ENCODE measurements around the gene CRYBA2.

The CRYBA2 gene

DNA sequence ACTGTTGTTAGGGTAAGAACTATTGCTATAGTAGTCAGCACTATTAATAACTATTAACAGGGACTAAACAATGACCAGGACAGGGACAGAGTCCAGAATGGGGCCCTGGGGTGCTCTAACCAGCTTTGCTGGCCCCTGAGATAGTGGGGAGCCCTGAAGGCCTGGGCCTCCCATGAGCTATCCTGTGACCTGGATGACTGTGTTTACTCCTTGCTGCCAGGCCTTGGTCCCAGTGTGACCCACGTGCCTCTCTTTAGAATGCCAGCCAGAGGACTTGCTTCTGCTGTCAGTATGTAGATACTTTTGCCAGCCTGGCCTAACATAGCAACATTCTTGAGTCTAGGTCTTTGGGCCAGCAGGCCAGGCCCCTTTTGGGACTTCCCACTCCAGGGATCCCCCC, 22.3 kb downstream of the CRYBA2 start:
- no peaks in the 10 kb centered on the region for H3K36me3 ChIP-seq (ENCODE audit: low read length)
- no peak overlapping the region for H2AFZ ChIP-seq (ENCODE audit: low read depth, low read length, severe bottlenecking)
- no peaks in the 10 kb centered on the region for H3F3A ChIP-seq (ENCODE audit: insufficient read depth)
- TF ChIP-seq, protein P1, sequence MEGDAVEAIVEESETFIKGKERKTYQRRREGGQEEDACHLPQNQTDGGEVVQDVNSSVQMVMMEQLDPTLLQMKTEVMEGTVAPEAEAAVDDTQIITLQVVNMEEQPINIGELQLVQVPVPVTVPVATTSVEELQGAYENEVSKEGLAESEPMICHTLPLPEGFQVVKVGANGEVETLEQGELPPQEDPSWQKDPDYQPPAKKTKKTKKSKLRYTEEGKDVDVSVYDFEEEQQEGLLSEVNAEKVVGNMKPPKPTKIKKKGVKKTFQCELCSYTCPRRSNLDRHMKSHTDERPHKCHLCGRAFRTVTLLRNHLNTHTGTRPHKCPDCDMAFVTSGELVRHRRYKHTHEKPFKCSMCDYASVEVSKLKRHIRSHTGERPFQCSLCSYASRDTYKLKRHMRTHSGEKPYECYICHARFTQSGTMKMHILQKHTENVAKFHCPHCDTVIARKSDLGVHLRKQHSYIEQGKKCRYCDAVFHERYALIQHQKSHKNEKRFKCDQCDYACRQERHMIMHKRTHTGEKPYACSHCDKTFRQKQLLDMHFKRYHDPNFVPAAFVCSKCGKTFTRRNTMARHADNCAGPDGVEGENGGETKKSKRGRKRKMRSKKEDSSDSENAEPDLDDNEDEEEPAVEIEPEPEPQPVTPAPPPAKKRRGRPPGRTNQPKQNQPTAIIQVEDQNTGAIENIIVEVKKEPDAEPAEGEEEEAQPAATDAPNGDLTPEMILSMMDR (IDR thresholded peaks at IDR 0.05; ENCODE audit: insufficient read depth, low read length, poor library complexity, severe bottlenecking): no peak
- no peak for TF ChIP-seq EZH2phosphoT487 (conservative IDR thresholded peaks at IDR 0.05; ENCODE audit: low read length)
- H4K20me1 ChIP-seq (ENCODE audit: low read depth, low read length): no peaks in the 10 kb centered on the region
- no peaks in the 10 kb centered on the region for H3K9me2 ChIP-seq (replicated peaks; ENCODE audit: insufficient read depth, low read length)
- no peak overlapping the region for H3K9ac ChIP-seq (ENCODE audit: low read length)
- H3K79me2 ChIP-seq (ENCODE audit: insufficient read depth, low read length): no peaks in the 10 kb centered on the region
- H3K27ac ChIP-seq (ENCODE audit: low read depth, low read length): no peak overlapping the region
- no peak overlapping the region for H3K4me3 ChIP-seq (ENCODE audit: insufficient read depth, low read length, poor library complexity, severe bottlenecking)
- H3K4me2 ChIP-seq (ENCODE audit: low read depth, low read length, poor library complexity, severe bottlenecking): no peak overlapping the region
- H3K9me3 ChIP-seq (ENCODE audit: insufficient read depth, low read length): no peaks in the 10 kb centered on the region
- H3K27me3 ChIP-seq (ENCODE audit: low read length): no peaks in the 10 kb centered on the region

DNA sequence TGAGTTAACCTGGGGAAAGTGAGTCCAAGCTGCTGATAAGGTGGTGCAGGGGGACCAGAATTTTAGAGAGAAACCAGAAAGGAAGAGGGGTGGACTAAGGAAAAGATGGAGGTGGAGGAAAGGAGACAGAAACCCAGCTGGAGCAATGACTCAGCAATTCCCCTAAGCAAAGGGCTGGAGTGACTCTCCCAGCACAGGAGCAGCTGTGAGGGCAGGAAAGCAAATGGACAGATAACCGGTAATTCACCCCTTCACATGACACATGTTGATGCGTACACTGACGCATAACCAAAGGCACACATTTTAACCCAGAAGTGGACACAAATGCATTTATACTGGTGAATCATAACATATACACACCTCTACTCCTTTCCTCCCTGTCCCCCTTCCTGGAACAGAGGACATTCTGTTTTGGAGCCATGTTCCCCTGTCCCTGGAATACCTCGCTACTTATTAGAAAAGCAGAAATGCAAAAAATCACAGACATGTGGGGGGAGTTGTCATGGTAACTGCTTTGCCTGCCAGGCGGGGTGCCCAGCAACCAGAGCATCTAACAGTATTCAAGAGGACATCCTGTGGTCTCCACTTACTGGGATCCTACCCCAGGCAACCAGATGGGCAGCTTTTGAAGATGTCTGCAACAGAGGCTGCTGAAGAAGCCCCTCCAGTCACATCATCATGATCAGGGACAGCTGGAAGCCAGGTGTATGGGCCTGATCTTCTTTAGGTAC, 29.0 kb downstream of the CRYBA2 start:
- H3F3A ChIP-seq (ENCODE audit: insufficient read depth): no peaks in the 10 kb centered on the region
- no peaks in the 10 kb centered on the region for H3K9me2 ChIP-seq (replicated peaks; ENCODE audit: insufficient read depth, low read length)
- H3K27ac ChIP-seq (ENCODE audit: low read depth, low read length): no peak overlapping the region
- no peak overlapping the region for H3K4me3 ChIP-seq (ENCODE audit: insufficient read depth, low read length, poor library complexity, severe bottlenecking)
- H3K4me2 ChIP-seq (ENCODE audit: low read depth, low read length, poor library complexity, severe bottlenecking): no peak overlapping the region
- TF ChIP-seq, protein P1 (IDR thresholded peaks at IDR 0.05; ENCODE audit: insufficient read depth, low read length, poor library complexity, severe bottlenecking): no peak
- TF ChIP-seq EZH2phosphoT487 (conservative IDR thresholded peaks at IDR 0.05; ENCODE audit: low read length): no peak
- H3K36me3 ChIP-seq (ENCODE audit: low read length): no peaks in the 10 kb centered on the region
- H3K27me3 ChIP-seq (ENCODE audit: low read length): no peaks in the 10 kb centered on the region
- H3K9me3 ChIP-seq (ENCODE audit: insufficient read depth, low read length): no peaks in the 10 kb centered on the region
- no peak overlapping the region for H2AFZ ChIP-seq (ENCODE audit: low read depth, low read length, severe bottlenecking)
- no peaks in the 10 kb centered on the region for H4K20me1 ChIP-seq (ENCODE audit: low read depth, low read length)
- no peak overlapping the region for H3K9ac ChIP-seq (ENCODE audit: low read length)
- no peaks in the 10 kb centered on the region for H3K79me2 ChIP-seq (ENCODE audit: insufficient read depth, low read length)

GRCh38 chr2:218963601-218964000, 29.6 kb downstream of the CRYBA2 start:
- Histone ChIP-seq H3K4me3 (ENCODE audit: insufficient read depth, low read length, poor library complexity, severe bottlenecking) (no peak overlapping the region), H3K9me3 (ENCODE audit: insufficient read depth, low read length) (no peaks in the 10 kb centered on the region), H4K20me1 (ENCODE audit: low read depth, low read length) (no peaks in the 10 kb centered on the region), H3K27me3 (ENCODE audit: low read length) (no peaks in the 10 kb centered on the region), H2AFZ (ENCODE audit: low read depth, low read length, severe bottlenecking) (no peak overlapping the region), H3K4me2 (ENCODE audit: low read depth, low read length, poor library complexity, severe bottlenecking) (no peak overlapping the region), H3F3A (ENCODE audit: insufficient read depth) (no peaks in the 10 kb centered on the region), H3K79me2 (ENCODE audit: insufficient read depth, low read length) (no peaks in the 10 kb centered on the region), H3K9me2 (replicated peaks; ENCODE audit: insufficient read depth, low read length) (no peaks in the 10 kb centered on the region), H3K9ac (ENCODE audit: low read length) (no peak overlapping the region), H3K27ac (ENCODE audit: low read depth, low read length) (no peak overlapping the region), H3K36me3 (ENCODE audit: low read length) (no peaks in the 10 kb centered on the region)
- TF ChIP-seq, protein P1 (IDR thresholded peaks at IDR 0.05; ENCODE audit: insufficient read depth, low read length, poor library complexity, severe bottlenecking): no peak
- no peak for TF ChIP-seq EZH2phosphoT487 (conservative IDR thresholded peaks at IDR 0.05; ENCODE audit: low read length)
